Testis (tissue), 3 donors: ENCODE data around the gene CCDC167. TPM values are rescaled to one million over a fixed set of nuclear protein-coding genes. Genes with fewer than 3 reads are reported as not detected.

Experiments
- DNase-seq: peaks from one replicate; pipeline ENCODE4 v3.0.0-alpha.2; 2019
- H3K27ac ChIP-seq, 2 donors: fragments of 200-600 bp; sonication (generic); one replicate each; pipeline ENCODE4 v1.5.1; 2019
- H3K27me3 ChIP-seq: fragments of 200-600 bp; sonication (generic); one replicate; pipeline ENCODE4 v1.5.1; 2019
- H3K36me3 ChIP-seq: fragments of 200-600 bp; sonication (generic); one replicate; pipeline ENCODE4 v1.5.1; 2017; ENCODE audit warnings: low read depth; ENCODE audit errors: missing control alignments
- H3K4me1 ChIP-seq: fragments of 200-600 bp; sonication (generic); one replicate; pipeline ENCODE4 v1.5.1; 2019
- H3K4me3 ChIP-seq, 2 donors: fragments of 200-600 bp; sonication (generic); one replicate each; pipeline ENCODE4 v1.5.1; 2017 to 2019
- H3K9me3 ChIP-seq: fragments of 200-600 bp; sonication (generic); one replicate; pipeline ENCODE4 v1.5.1; 2017
- POLR2A ChIP-seq: fragments of 450-650 bp; IDR thresholded peaks from one replicate; pipeline ENCODE4 v1.6.1; 2017; ENCODE audit warnings: antibody characterized with exemption, mild to moderate bottlenecking, moderate library complexity
- WGBS, 2 donors: methylation state at CpG; one replicate each; pipeline ENCODE4 v1.1.5; 2018; 5-methylcytosine and 5-hydroxymethylcytosine counted together
- intact Hi-C: fragments of 100-400 bp; cut with DNase I; formaldehyde crosslinking; loops from one replicate; pipeline ENCODE4 v1.15.1; 2023; ENCODE audit warnings: low total_unique reads
- polyA plus RNA-seq: library from polyadenylated mRNA; stranded (reverse); fragments of 350-450 nt; fragmentation: Illumina TruSeq; extraction: RNeasy Lipid Tissue Mini Kit (QIAGEN cat#74804); gene quantifications from one replicate; pipeline ENCODE4 v1.2.3, GENCODE V29; 2014; ENCODE audit warnings: low read depth, low replicate concordance; ENCODE audit not compliant: insufficient read depth
- total RNA-seq, 2 donors: library from RNA; depleted of rRNA; stranded (reverse); fragments of >200 nt; gene quantifications; one replicate each; pipeline ENCODE4 v1.2.3, GENCODE V29; 2016
- TF ChIP-seq, protein P1 (sequence below), 3 experiments: fragments of 450-650 bp in 2 of 3; fragments of 200-600 bp in 1 of 3; sonication (generic) in 1 of 3; IDR thresholded peaks; one replicate each; pipeline ENCODE4 v1.5.1; 2016 to 2019; ENCODE audit warnings: antibody characterized with exemption in 3 of 3, mild to moderate bottlenecking in 2 of 3, moderate library complexity in 1 of 3

The CCDC167 gene
- total and polyA plus RNA-seq, 3 donors from 2014 or later = 65.2 to 73.5 (median 65.4) TPM

DNA sequence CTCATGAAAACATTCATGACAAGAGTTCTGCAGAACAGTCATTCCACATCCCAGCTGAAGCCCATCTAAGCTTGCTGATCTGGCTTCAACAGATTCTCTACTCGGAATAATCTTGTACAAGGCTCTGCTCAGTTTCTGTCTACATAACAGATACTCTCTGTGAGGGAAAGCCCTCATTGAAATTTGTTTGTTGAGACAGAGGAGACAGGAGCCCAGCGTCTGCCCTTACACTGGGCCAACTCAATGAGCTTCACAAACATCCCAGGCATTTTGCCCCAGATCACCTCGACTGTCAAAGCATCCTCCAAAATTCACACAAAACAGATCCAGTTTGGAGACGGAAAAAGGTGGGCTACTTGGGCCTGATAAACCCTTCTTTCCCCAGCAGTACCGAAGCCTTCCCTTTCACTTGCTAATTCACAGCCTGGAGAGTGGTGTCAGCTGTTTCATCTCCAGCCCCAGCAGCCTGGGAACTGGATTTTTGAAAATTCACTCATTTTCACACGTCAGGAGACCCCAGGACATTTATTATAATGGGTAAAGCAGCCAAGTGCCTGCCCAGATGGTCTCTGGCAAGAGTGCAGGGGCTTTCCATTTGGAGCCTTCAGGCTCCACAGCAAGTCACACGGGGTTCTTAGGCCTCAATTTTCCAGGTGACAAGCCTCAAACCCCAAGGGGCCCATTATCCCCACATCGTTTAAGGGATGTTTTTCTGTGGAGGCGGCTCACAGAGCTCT lies 7.3 kb downstream of the CCDC167 start:
- intact Hi-C loops = no loop called here
- 46 to 54% methylated on average over 9 of the region's 9 CpGs for WGBS, 2 donors
- Histone ChIP-seq H3K9me3 (no peaks in the 10 kb centered on the region), H3K36me3 (no peaks in the 10 kb centered on the region), H3K27me3 (no peaks in the 10 kb centered on the region), H3K4me1 (peaks cover 31% of the 10 kb centered on the region), H3K27ac (no peak overlapping the region), H3K4me3 (no peak overlapping the region)
- no peak for DNase-seq
- TF ChIP-seq POLR2A = no peak
- TF ChIP-seq, protein P1, sequence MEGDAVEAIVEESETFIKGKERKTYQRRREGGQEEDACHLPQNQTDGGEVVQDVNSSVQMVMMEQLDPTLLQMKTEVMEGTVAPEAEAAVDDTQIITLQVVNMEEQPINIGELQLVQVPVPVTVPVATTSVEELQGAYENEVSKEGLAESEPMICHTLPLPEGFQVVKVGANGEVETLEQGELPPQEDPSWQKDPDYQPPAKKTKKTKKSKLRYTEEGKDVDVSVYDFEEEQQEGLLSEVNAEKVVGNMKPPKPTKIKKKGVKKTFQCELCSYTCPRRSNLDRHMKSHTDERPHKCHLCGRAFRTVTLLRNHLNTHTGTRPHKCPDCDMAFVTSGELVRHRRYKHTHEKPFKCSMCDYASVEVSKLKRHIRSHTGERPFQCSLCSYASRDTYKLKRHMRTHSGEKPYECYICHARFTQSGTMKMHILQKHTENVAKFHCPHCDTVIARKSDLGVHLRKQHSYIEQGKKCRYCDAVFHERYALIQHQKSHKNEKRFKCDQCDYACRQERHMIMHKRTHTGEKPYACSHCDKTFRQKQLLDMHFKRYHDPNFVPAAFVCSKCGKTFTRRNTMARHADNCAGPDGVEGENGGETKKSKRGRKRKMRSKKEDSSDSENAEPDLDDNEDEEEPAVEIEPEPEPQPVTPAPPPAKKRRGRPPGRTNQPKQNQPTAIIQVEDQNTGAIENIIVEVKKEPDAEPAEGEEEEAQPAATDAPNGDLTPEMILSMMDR (IDR thresholded peaks at IDR 0.05) = no peak

- WGBS, 2 donors = 64 to 87% methylated on average over 2 to 5 of the region's 5 CpGs
- TF ChIP-seq, protein P1 (IDR thresholded peaks at IDR 0.05) = no peak
- no peak for TF ChIP-seq POLR2A
- intact Hi-C loops = no loop called here
- Histone ChIP-seq H3K27ac (no peak overlapping the region), H3K36me3 (no peaks in the 10 kb centered on the region), H3K27me3 (no peaks in the 10 kb centered on the region), H3K9me3 (no peaks in the 10 kb centered on the region), H3K4me1 (peaks cover 34% of the 10 kb centered on the region), H3K4me3 (no peak overlapping the region)
- no peak for DNase-seq
Measured at GRCh38 chr6:37491830-37492208, 7.9 kb downstream of the CCDC167 start.

GRCh38 chr6:37491171-37491829 lies 8.4 kb downstream of the CCDC167 start:
- intact Hi-C loops = no loop called here
- H3K27me3 ChIP-seq = no peaks in the 10 kb centered on the region
- no peaks in the 10 kb centered on the region for H3K9me3 ChIP-seq
- H3K27ac ChIP-seq = no peak overlapping the region
- H3K4me1 ChIP-seq = peaks cover 34% of the 10 kb centered on the region
- TF ChIP-seq, protein P1 (IDR thresholded peaks at IDR 0.05) = no peak
- TF ChIP-seq POLR2A = no peak
- no peaks in the 10 kb centered on the region for H3K36me3 ChIP-seq
- WGBS, 2 donors = 56 to 60% methylated on average over 10 to 12 of the region's 12 CpGs
- no peak overlapping the region for H3K4me3 ChIP-seq
- DNase-seq = no peak

GRCh38 chr6:37490536-37491170 lies 9.0 kb downstream of the CCDC167 start:
- Histone ChIP-seq H3K4me3 (no peak overlapping the region), H3K27ac (no peak overlapping the region), H3K27me3 (no peaks in the 10 kb centered on the region), H3K36me3 (no peaks in the 10 kb centered on the region), H3K4me1 (peaks cover 34% of the 10 kb centered on the region), H3K9me3 (no peaks in the 10 kb centered on the region)
- intact Hi-C loops = no loop called here
- TF ChIP-seq POLR2A = no peak
- TF ChIP-seq, protein P1 (IDR thresholded peaks at IDR 0.05) = no peak
- 70 to 71% methylated on average over 6 to 9 of the region's 9 CpGs for WGBS, 2 donors
- no peak for DNase-seq
